Mesodermal cell (in vitro differentiated cells): ENCODE results near the gene FLVCR2.

Source experiments
- H3K27ac ChIP-seq: 2 replicates; pipeline ENCODE4 v1.7.0; 2013; ENCODE audit warnings: mild to moderate bottlenecking, low read depth, low read length, moderate library complexity; ENCODE audit not compliant: severe bottlenecking
- H3K36me3 ChIP-seq: 2 replicates; pipeline ENCODE4 v1.7.1; 2013; ENCODE audit warnings: mild to moderate bottlenecking, low read length, moderate library complexity; ENCODE audit not compliant: control insufficient read depth, insufficient read depth
- H3K4me1 ChIP-seq: one replicate; pipeline ENCODE4 v1.7.1; 2013; ENCODE audit warnings: mild to moderate bottlenecking, low read length; ENCODE audit not compliant: insufficient read depth, control insufficient read depth, poor library complexity, severe bottlenecking
- H3K4me3 ChIP-seq: 2 replicates; pipeline ENCODE4 v1.7.0; 2013; ENCODE audit warnings: low read length, control low read depth, mild to moderate bottlenecking; ENCODE audit not compliant: insufficient read depth, poor library complexity, severe bottlenecking; ENCODE audit errors: extremely low read depth
- H3K9me3 ChIP-seq: 2 replicates; pipeline ENCODE4 v1.7.1; 2013; ENCODE audit warnings: mild to moderate bottlenecking, low read length, moderate library complexity; ENCODE audit not compliant: control insufficient read depth
- WGBS, 2 experiments: methylation state at CpG; one replicate each; pipeline ENCODE4 v1.1.5; 2013; ENCODE audit warnings: missing lambda C conversion rate in 2 of 2; ENCODE audit not compliant: insufficient coverage in 2 of 2; 5-methylcytosine and 5-hydroxymethylcytosine counted together

FLVCR2 gene

DNA sequence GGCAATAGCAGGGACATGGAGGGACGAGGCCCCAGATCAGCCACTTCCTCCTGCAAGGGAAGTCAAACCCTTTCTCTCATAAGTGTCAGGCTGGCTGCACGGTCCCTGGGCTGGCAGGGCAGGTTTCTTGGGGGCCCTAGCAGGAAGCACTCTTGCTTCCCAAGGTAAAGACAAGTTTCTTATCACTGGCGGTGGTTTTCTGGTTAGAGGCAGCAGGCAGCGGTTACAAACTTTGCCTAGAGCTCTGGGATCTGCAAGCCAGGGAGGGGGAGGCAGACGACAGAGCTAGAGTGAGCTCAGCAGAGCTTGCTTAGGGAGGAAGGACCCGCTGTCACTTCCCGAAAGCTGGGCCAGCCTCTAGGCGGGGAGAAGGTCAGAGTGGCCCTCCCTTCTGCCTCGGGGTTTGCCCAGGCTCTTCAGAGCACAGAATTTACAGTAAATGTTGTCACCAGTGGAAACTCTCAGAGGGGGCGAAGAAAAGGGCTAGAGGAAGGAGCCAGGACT lies 35.8 kb upstream of the FLVCR2 start:
- no peaks in the 10 kb centered on the region for H3K4me1 ChIP-seq
- 59 to 67% methylated on average over 9 to 10 of the region's 10 CpGs for WGBS, 2 experiments
- no peak overlapping the region for H3K27ac ChIP-seq
- no peaks in the 10 kb centered on the region for H3K9me3 ChIP-seq
- H3K36me3 ChIP-seq: no peaks in the 10 kb centered on the region
- H3K4me3 ChIP-seq: no peak overlapping the region

DNA sequence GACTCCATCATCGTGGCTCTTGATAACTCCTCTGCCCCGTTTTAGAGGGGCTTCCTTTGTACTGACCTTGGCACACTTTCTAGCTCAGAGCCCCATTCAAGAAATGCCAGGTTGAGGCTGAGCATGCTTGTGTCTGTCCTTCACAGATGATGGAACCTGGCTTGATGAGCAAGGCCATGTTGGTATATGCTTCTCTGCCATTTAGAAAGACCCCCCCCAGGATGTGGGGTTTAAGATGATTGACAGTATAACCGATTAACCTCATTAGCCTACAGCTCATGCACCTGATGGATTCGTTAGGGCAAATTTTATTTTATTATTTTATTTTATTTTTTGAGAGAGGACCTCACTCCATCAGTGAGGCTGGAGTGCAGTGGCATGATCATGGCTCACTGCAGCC lies 35.2 kb upstream of the FLVCR2 start:
- WGBS, 2 experiments: 97 to 100% methylated on average over 2 of the region's 4 CpGs
- H3K4me3 ChIP-seq: no peak overlapping the region
- no peaks in the 10 kb centered on the region for H3K4me1 ChIP-seq
- no peaks in the 10 kb centered on the region for H3K36me3 ChIP-seq
- H3K27ac ChIP-seq: no peak overlapping the region
- no peaks in the 10 kb centered on the region for H3K9me3 ChIP-seq

- WGBS, 2 experiments: 81 to 100% methylated on average over 2 of the region's 2 CpGs
- Histone ChIP-seq H3K27ac (no peak overlapping the region), H3K4me3 (no peak overlapping the region), H3K4me1 (no peaks in the 10 kb centered on the region), H3K36me3 (no peaks in the 10 kb centered on the region), H3K9me3 (no peaks in the 10 kb centered on the region)
These were observed 34.6 kb upstream of the FLVCR2 start for GRCh38 chr14:75543786-75544185.

- H3K27ac ChIP-seq: no peak overlapping the region
- H3K4me3 ChIP-seq: no peak overlapping the region
- H3K4me1 ChIP-seq: no peaks in the 10 kb centered on the region
- no peaks in the 10 kb centered on the region for H3K9me3 ChIP-seq
- 93 to 96% methylated on average over 11 to 12 of the region's 13 CpGs for WGBS, 2 experiments
- H3K36me3 ChIP-seq: no peaks in the 10 kb centered on the region
These were observed 32.5 kb upstream of the FLVCR2 start for GRCh38 chr14:75545907-75546306.

DNA sequence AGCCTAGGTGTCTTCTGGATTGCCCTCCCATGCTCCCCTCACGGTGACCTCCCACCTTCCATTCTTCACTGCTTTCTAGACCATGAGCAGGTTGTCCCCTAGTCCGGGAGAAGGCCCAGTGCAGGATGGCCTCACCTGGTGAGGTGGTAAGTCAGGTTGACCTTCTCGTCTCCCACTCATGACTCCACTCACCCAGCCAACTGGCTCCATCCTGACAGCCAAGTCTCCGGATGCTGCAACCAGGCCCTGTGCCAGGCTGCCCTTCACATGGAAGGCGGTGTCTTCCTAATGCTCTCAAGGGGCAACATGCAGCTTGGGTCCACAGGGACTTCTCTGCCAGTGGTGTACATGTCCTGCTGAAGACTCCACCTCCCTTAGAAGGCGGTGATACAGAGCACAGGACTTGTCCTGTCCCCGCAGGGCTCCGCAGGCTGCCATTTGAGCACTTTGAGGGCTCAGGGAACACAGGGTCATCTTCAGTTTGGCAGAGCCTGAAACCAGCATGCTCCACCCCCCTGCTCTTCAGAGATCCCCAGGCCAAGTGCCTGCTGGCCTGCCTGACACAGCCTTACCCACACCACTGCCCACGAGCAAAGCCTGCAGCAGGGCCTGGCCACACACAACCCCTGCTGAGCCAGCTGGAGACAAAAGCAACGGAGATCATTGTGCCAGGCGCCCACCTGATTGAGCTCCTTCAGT lies 30.7 kb upstream of the FLVCR2 start:
- Histone ChIP-seq H3K9me3 (no peaks in the 10 kb centered on the region), H3K4me1 (no peaks in the 10 kb centered on the region), H3K36me3 (no peaks in the 10 kb centered on the region), H3K4me3 (no peak overlapping the region), H3K27ac (no peak overlapping the region)
- 86 to 91% methylated on average over 7 to 11 of the region's 11 CpGs for WGBS, 2 experiments

DNA sequence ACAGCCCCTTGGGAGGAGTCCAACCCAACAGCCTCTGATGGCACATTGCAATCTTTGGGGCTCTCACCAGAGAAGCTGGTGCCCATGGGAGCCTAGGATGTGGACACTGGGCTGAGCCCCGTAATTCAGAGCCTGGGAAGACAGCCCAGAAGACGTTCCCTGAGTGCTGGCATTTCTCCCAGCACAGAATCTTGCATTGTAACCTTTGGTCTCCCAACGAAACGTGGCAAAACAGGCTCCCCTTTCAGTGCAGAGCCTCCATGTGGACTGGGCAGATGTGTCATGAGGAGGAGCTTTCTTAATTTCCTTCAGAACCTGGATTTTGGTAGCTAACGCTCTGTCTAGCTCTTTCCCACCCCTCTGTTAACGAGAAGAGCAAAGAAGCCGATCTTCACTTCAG lies 29.9 kb upstream of the FLVCR2 start:
- Histone ChIP-seq H3K4me1 (no peaks in the 10 kb centered on the region), H3K4me3 (no peak overlapping the region), H3K9me3 (no peaks in the 10 kb centered on the region), H3K36me3 (no peaks in the 10 kb centered on the region), H3K27ac (no peak overlapping the region)
- WGBS, 2 experiments: 75 to 92% methylated on average over 3 to 4 of the region's 7 CpGs

DNA sequence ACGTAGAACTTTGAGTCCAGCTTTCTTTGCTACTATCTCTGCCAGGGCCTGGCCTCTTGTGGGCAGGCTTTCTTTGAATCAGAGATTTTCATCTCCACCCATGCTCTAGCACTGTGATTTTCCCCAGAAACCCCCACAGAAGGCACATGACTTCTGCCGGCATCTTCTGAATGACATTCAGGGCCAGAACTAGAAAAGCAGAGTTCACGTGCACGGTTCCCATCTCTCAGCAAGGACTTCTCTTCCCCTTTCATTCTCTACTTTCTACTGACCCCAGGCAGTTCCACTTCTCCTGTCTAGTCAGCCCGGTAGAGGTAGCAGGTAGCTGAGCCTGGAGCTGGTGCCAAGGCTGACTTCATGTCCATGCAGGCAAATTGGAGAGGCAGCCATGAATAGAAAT lies 29.3 kb upstream of the FLVCR2 start:
- H3K27ac ChIP-seq: no peak overlapping the region
- H3K4me3 ChIP-seq: no peak overlapping the region
- no peaks in the 10 kb centered on the region for H3K36me3 ChIP-seq
- H3K4me1 ChIP-seq: peaks cover 6% of the 10 kb centered on the region
- 80 to 100% methylated on average over 4 to 5 of the region's 5 CpGs for WGBS, 2 experiments
- no peaks in the 10 kb centered on the region for H3K9me3 ChIP-seq

DNA sequence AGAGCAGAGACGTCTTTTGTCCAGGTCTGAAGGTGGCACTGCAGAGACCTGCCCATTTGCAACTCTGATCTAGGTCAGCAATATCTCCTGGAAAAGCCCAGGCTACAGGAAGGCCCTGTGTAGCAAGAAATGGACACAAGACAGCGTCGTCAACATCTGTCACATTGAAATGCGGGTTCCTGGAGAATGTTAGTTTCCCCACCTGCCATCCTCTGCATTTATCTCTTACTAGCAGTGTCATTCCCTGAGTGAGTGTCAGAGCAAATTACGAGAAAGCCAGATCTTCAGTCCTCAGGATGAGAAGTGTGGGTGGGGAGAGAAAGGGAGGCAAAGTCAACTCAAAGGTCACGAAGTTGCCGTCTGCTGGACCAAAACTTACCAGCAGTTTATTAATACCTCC lies 27.4 kb upstream of the FLVCR2 start:
- Histone ChIP-seq H3K4me1 (peaks cover 16% of the 10 kb centered on the region), H3K36me3 (no peaks in the 10 kb centered on the region), H3K9me3 (no peaks in the 10 kb centered on the region), H3K27ac (no peak overlapping the region), H3K4me3 (no peak overlapping the region)
- 91 to 92% methylated on average over 4 to 5 of the region's 7 CpGs for whole genome bisulfite sequencing, 2 experiments

- Histone ChIP-seq H3K4me1 (peaks cover 16% of the 10 kb centered on the region), H3K36me3 (no peaks in the 10 kb centered on the region), H3K9me3 (peaks cover 5% of the 10 kb centered on the region), H3K4me3 (no peak overlapping the region), H3K27ac (no peak overlapping the region)
- 97 to 100% methylated on average over 1 to 3 of the region's 6 CpGs for WGBS, 2 experiments
These were observed 25.3 kb upstream of the FLVCR2 start for GRCh38 chr14:75553157-75553556.

DNA sequence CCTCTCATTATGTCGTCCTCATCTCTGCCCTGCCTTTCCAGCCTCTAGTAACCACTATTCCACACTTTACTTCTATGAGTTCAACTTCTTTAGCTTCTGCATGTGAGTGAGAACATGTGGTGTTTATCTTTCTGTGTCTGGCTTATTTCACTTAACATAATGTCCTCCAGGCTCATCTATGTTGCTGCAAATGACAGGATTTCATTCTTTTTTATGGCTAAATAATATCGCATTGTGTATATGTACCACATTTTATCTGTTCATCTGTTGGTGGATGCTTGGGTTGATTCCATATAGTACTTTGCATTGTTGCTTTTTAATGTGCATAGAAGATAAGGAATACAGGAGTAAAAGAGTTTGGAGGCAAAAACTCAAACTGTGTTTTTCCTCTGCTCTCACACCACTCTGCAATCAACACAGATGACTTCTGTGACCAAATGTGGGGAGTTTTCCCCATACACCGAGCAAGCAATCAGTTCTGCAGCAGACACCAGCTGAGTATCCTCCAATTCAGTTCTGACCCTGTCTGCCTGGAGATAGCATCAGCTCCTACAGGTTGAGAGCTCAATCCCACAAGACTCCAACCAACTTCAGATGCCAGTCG lies 24.6 kb upstream of the FLVCR2 start:
- H3K27ac ChIP-seq: no peak overlapping the region
- peaks cover 5% of the 10 kb centered on the region for H3K9me3 ChIP-seq
- H3K4me1 ChIP-seq: peaks cover 16% of the 10 kb centered on the region
- 42 to 67% methylated on average over 2 to 3 of the region's 4 CpGs for WGBS, 2 experiments
- H3K36me3 ChIP-seq: no peaks in the 10 kb centered on the region
- H3K4me3 ChIP-seq: no peak overlapping the region

DNA sequence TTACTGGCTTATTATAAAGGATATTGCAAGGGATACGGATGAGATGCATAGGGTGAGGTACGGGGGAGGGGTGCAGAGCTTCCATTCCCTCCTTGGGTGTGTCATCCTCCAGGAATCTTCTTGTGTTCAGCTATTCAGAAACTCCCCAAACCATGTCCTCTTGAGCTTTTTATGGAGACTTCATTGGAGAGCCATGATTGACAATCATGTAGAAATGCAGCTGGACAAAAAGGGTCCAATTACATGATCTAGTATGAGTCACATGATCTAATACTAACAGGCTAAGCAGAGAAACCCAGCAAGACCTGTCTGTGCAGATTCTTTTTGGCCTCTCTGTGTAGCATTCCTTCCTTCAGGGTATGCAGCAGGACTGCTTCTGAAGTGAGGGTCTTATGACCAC lies 23.9 kb upstream of the FLVCR2 start:
- Histone ChIP-seq H3K27ac (no peak overlapping the region), H3K4me3 (no peak overlapping the region), H3K4me1 (peaks cover 16% of the 10 kb centered on the region), H3K9me3 (peaks cover 5% of the 10 kb centered on the region), H3K36me3 (no peaks in the 10 kb centered on the region)
- WGBS, 2 experiments: 100% methylated on average over 1 of the region's 2 CpGs; no CpG with 5 or more reads in 1 of the 2 experiments
